ENCODE measurements around the gene SGMS1. TPM values are rescaled to one million over a fixed set of nuclear protein-coding genes. Genes with fewer than 3 reads are reported as not detected.

Gene SGMS1
- total and polyA plus RNA-seq, 2 experiments from 2014 or later, result 15.0 to 34.7 TPM

DNA sequence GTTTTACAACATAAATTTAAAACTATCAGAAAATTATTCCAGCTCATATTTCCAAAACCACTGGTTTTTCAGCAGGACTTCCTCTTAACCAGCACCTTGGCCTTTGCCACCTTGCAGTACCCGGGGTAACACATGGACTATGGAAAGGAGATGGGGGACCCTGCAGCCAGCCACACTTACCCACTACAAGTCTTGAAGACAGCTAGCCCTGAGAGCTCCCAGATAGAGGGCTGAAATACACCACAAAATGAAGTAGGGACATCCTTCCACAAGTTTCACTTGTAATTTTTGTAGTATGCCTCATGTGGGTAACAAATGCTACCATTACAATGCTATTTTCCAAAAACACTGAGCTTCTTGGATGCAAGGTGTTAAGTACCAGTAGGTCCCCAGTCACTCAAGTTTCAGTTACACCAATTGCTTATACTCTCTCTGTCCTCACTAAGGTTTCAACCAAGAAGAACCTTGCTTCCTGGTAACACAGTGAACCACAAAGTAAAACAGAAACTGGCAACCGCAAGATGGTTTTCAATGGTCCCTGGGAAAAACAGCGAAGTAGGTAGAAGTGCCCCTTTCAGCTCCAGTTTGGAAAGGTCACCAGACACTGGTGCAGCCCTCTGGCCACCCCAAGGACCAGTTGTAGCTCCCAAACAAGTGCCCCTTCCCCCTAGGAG, 110.9 kb downstream of the SGMS1 start:
- Histone ChIP-seq H3K9me2 (ENCODE audit: insufficient read depth) (no peaks in the 10 kb centered on the region), H3K36me3 (ENCODE audit: insufficient read depth) (no peaks in the 10 kb centered on the region), H4K20me1 (replicated peaks; ENCODE audit: insufficient read depth) (peaks cover 5% of the 10 kb centered on the region; the same call in 1 of the 2 replicates), H3K27ac (ENCODE audit: low read depth) (no peak overlapping the region), H2AFZ (no peak overlapping the region), H3K79me2 (replicated peaks; ENCODE audit: insufficient read depth) (peaks cover 15% of the 10 kb centered on the region), H3K4me2 (no peak overlapping the region), H3K27me3 (ENCODE audit: insufficient read depth) (no peaks in the 10 kb centered on the region), H3F3A (replicated peaks; ENCODE audit: low read depth) (no peaks in the 10 kb centered on the region), H3K4me1 (ENCODE audit: insufficient read depth) (peaks cover 11% of the 10 kb centered on the region), H3K4me3 (no peak overlapping the region)
- peaks cover 13% of the 10 kb centered on the region; the same call in 2 of the 3 replicates for H3K4me1 Mint-ChIP-seq
- ATAC-seq (no peak), DNase-seq (ENCODE audit: low spot score) (no peak)
- no peaks in the 10 kb centered on the region for H3K9me3 Mint-ChIP-seq
- H3K36me3 Mint-ChIP-seq (ENCODE audit: low read depth), result no peaks in the 10 kb centered on the region
- H3K27me3 Mint-ChIP-seq (ENCODE audit: insufficient read depth, low read depth, poor library complexity), result no peaks in the 10 kb centered on the region
- H3K27ac Mint-ChIP-seq, result no peak overlapping the region
- TF ChIP-seq, protein P1, sequence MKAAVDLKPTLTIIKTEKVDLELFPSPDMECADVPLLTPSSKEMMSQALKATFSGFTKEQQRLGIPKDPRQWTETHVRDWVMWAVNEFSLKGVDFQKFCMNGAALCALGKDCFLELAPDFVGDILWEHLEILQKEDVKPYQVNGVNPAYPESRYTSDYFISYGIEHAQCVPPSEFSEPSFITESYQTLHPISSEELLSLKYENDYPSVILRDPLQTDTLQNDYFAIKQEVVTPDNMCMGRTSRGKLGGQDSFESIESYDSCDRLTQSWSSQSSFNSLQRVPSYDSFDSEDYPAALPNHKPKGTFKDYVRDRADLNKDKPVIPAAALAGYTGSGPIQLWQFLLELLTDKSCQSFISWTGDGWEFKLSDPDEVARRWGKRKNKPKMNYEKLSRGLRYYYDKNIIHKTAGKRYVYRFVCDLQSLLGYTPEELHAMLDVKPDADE (IDR thresholded peaks at IDR 0.05), result no peak
- TF ChIP-seq, protein P2, sequence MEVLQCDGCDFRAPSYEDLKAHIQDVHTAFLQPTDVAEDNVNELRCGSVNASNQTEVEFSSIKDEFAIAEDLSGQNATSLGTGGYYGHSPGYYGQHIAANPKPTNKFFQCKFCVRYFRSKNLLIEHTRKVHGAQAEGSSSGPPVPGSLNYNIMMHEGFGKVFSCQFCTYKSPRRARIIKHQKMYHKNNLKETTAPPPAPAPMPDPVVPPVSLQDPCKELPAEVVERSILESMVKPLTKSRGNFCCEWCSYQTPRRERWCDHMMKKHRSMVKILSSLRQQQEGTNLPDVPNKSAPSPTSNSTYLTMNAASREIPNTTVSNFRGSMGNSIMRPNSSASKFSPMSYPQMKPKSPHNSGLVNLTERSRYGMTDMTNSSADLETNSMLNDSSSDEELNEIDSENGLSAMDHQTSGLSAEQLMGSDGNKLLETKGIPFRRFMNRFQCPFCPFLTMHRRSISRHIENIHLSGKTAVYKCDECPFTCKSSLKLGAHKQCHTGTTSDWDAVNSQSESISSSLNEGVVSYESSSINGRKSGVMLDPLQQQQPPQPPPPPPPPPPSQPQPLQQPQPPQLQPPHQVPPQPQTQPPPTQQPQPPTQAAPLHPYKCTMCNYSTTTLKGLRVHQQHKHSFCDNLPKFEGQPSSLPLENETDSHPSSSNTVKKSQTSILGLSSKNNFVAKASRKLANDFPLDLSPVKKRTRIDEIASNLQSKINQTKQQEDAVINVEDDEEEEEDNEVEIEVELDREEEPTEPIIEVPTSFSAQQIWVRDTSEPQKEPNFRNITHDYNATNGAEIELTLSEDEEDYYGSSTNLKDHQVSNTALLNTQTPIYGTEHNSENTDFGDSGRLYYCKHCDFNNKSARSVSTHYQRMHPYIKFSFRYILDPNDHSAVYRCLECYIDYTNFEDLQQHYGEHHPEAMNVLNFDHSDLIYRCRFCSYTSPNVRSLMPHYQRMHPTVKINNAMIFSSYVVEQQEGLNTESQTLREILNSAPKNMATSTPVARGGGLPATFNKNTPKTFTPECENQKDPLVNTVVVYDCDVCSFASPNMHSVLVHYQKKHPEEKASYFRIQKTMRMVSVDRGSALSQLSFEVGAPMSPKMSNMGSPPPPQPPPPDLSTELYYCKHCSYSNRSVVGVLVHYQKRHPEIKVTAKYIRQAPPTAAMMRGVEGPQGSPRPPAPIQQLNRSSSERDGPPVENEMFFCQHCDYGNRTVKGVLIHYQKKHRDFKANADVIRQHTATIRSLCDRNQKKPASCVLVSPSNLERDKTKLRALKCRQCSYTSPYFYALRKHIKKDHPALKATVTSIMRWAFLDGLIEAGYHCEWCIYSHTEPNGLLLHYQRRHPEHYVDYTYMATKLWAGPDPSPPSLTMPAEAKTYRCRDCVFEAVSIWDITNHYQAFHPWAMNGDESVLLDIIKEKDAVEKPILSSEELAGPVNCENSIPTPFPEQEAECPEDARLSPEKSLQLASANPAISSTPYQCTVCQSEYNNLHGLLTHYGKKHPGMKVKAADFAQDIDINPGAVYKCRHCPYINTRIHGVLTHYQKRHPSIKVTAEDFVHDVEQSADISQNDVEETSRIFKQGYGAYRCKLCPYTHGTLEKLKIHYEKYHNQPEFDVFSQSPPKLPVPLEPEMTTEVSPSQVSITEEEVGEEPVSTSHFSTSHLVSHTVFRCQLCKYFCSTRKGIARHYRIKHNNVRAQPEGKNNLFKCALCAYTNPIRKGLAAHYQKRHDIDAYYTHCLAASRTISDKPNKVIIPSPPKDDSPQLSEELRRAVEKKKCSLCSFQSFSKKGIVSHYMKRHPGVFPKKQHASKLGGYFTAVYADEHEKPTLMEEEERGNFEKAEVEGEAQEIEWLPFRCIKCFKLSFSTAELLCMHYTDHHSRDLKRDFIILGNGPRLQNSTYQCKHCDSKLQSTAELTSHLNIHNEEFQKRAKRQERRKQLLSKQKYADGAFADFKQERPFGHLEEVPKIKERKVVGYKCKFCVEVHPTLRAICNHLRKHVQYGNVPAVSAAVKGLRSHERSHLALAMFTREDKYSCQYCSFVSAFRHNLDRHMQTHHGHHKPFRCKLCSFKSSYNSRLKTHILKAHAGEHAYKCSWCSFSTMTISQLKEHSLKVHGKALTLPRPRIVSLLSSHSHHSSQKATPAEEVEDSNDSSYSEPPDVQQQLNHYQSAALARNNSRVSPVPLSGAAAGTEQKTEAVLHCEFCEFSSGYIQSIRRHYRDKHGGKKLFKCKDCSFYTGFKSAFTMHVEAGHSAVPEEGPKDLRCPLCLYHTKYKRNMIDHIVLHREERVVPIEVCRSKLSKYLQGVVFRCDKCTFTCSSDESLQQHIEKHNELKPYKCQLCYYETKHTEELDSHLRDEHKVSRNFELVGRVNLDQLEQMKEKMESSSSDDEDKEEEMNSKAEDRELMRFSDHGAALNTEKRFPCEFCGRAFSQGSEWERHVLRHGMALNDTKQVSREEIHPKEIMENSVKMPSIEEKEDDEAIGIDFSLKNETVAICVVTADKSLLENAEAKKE (CRISPR knock-in tag; IDR thresholded peaks at IDR 0.05), result no peak
- no peak for TF ChIP-seq EZH2 (IDR thresholded peaks at IDR 0.05; ENCODE audit: low read depth, unreplicated experiment)
- TF ChIP-seq NANOG (IDR thresholded peaks at IDR 0.05; ENCODE audit: borderline replicate concordance), result no peak
- TF ChIP-seq CREB1 (CRISPR knock-in tag; IDR thresholded peaks at IDR 0.05; ENCODE audit: low read depth), result no peak
- no peak for TF ChIP-seq POLR2AphosphoS5 (IDR thresholded peaks at IDR 0.05; ENCODE audit: low read depth)
- no peak for TF ChIP-seq ZNF331 (CRISPR knock-in tag; IDR thresholded peaks at IDR 0.05; ENCODE audit: low read depth)
- no peak for TF ChIP-seq JUNB (IDR thresholded peaks at IDR 0.05; ENCODE audit: unreplicated experiment)
- TF ChIP-seq, protein P3, sequence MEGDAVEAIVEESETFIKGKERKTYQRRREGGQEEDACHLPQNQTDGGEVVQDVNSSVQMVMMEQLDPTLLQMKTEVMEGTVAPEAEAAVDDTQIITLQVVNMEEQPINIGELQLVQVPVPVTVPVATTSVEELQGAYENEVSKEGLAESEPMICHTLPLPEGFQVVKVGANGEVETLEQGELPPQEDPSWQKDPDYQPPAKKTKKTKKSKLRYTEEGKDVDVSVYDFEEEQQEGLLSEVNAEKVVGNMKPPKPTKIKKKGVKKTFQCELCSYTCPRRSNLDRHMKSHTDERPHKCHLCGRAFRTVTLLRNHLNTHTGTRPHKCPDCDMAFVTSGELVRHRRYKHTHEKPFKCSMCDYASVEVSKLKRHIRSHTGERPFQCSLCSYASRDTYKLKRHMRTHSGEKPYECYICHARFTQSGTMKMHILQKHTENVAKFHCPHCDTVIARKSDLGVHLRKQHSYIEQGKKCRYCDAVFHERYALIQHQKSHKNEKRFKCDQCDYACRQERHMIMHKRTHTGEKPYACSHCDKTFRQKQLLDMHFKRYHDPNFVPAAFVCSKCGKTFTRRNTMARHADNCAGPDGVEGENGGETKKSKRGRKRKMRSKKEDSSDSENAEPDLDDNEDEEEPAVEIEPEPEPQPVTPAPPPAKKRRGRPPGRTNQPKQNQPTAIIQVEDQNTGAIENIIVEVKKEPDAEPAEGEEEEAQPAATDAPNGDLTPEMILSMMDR (conservative IDR thresholded peaks at IDR 0.05; ENCODE audit: low read depth in 2 of 2), result no peak
- TF ChIP-seq, protein P4, sequence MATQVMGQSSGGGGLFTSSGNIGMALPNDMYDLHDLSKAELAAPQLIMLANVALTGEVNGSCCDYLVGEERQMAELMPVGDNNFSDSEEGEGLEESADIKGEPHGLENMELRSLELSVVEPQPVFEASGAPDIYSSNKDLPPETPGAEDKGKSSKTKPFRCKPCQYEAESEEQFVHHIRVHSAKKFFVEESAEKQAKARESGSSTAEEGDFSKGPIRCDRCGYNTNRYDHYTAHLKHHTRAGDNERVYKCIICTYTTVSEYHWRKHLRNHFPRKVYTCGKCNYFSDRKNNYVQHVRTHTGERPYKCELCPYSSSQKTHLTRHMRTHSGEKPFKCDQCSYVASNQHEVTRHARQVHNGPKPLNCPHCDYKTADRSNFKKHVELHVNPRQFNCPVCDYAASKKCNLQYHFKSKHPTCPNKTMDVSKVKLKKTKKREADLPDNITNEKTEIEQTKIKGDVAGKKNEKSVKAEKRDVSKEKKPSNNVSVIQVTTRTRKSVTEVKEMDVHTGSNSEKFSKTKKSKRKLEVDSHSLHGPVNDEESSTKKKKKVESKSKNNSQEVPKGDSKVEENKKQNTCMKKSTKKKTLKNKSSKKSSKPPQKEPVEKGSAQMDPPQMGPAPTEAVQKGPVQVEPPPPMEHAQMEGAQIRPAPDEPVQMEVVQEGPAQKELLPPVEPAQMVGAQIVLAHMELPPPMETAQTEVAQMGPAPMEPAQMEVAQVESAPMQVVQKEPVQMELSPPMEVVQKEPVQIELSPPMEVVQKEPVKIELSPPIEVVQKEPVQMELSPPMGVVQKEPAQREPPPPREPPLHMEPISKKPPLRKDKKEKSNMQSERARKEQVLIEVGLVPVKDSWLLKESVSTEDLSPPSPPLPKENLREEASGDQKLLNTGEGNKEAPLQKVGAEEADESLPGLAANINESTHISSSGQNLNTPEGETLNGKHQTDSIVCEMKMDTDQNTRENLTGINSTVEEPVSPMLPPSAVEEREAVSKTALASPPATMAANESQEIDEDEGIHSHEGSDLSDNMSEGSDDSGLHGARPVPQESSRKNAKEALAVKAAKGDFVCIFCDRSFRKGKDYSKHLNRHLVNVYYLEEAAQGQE (IDR thresholded peaks at IDR 0.05; ENCODE audit: unreplicated experiment), result no peak
- no peak for TF ChIP-seq EZH2phosphoT487 (IDR thresholded peaks at IDR 0.05; ENCODE audit: unreplicated experiment)
- no peak for TF ChIP-seq ZNF114 (CRISPR knock-in tag; IDR thresholded peaks at IDR 0.05)
- TF ChIP-seq STAT1 (IDR thresholded peaks at IDR 0.05; ENCODE audit: unreplicated experiment), result no peak
- H3K4me3 Mint-ChIP-seq, result no peak overlapping the region
